Neutrophil (primary cell): ENCODE measurements around the gene MAGEB17.
"Not testable (repeated sequence)": the region's sequence is repeated elsewhere in the genome, so short reads cannot be mapped to it uniquely, and the experiment has no call there.

Experiments
- H3K27ac ChIP-seq: fragments of 200-600 bp; sonication (generic); 2 replicates; pipeline ENCODE4 v1.5.1; 2016; ENCODE audit warnings: mild to moderate bottlenecking, moderate library complexity
- H3K27me3 ChIP-seq: fragments of 200-600 bp; sonication (generic); 2 replicates; pipeline ENCODE4 v1.6.0; 2016; ENCODE audit warnings: mild to moderate bottlenecking
- H3K36me3 ChIP-seq: fragments of 200-600 bp; sonication (generic); 2 replicates; pipeline ENCODE4 v1.5.1; 2017
- H3K4me1 ChIP-seq, 2 experiments: fragments of 200-600 bp in 1 of 2; sonication (generic) in 1 of 2; 1 replicate in 1 of 2; 2 replicates in 1 of 2; pipeline versions ENCODE4 v1.5.1 to v1.6.1; 2013 to 2016; ENCODE audit warnings: low read depth in 1 of 2, low read length in 1 of 2, mild to moderate bottlenecking in 1 of 2, moderate library complexity in 1 of 2; ENCODE audit not compliant: control insufficient read depth in 1 of 2, insufficient read depth in 1 of 2
- H3K4me3 ChIP-seq, 2 experiments: fragments of 200-600 bp in 1 of 2; sonication (generic) in 1 of 2; 1 replicate in 1 of 2; 2 replicates in 1 of 2; pipeline ENCODE4 v1.5.1; 2013 to 2016; ENCODE audit warnings: low read depth in 1 of 2, low read length in 1 of 2, mild to moderate bottlenecking in 1 of 2, moderate library complexity in 1 of 2
- H3K9me3 ChIP-seq: fragments of 200-600 bp; sonication (generic); 2 replicates; pipeline ENCODE4 v1.5.1; 2016
- TF ChIP-seq, protein P1 (sequence below): fragments of 200-600 bp; sonication (generic); IDR thresholded peaks from 2 replicates; pipeline ENCODE4 v1.5.1; 2016; ENCODE audit warnings: antibody characterized with exemption

MAGEB17 gene

GRCh38 chrX:16160729-16161128, 6.6 kb upstream of the MAGEB17 start:
- H3K4me3 ChIP-seq, result no peak overlapping the region
- no peak overlapping the region for H3K27ac ChIP-seq
- no peaks in the 10 kb centered on the region for H3K36me3 ChIP-seq
- TF ChIP-seq, protein P1, sequence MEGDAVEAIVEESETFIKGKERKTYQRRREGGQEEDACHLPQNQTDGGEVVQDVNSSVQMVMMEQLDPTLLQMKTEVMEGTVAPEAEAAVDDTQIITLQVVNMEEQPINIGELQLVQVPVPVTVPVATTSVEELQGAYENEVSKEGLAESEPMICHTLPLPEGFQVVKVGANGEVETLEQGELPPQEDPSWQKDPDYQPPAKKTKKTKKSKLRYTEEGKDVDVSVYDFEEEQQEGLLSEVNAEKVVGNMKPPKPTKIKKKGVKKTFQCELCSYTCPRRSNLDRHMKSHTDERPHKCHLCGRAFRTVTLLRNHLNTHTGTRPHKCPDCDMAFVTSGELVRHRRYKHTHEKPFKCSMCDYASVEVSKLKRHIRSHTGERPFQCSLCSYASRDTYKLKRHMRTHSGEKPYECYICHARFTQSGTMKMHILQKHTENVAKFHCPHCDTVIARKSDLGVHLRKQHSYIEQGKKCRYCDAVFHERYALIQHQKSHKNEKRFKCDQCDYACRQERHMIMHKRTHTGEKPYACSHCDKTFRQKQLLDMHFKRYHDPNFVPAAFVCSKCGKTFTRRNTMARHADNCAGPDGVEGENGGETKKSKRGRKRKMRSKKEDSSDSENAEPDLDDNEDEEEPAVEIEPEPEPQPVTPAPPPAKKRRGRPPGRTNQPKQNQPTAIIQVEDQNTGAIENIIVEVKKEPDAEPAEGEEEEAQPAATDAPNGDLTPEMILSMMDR, result no peak
- H3K4me1 ChIP-seq, result no peaks in the 10 kb centered on the region
- H3K27me3 ChIP-seq, result no peaks in the 10 kb centered on the region
- no peaks in the 10 kb centered on the region for H3K9me3 ChIP-seq

GRCh38 chrX:16161173-16161572, 6.1 kb upstream of the MAGEB17 start:
- not testable (repeated sequence) for H3K27ac ChIP-seq, H3K4me1 ChIP-seq, H3K4me3 ChIP-seq, H3K9me3 ChIP-seq, H3K27me3 ChIP-seq, H3K36me3 ChIP-seq

DNA sequence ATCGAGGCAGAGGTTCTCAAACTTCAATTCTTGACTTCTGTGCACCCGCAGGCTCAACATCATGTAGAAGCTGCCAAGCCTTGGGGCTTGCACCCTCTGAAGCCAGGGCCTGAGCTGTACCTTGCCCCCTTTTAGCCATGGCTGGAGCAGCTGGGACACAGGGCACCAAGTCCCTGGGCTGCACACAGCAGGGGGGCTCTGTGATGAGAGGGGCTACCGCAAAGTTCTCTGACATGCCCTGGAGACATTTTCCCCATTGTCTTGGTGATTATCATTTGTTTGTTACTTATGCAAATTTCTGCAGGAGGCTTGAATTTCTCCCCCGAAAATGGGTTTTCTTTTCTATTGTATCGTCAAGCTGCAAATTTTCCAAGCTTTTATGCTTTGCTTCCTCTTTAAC, 4.9 kb upstream of the MAGEB17 start:
- Histone ChIP-seq H3K9me3 (no peaks in the 10 kb centered on the region), H3K4me1 (no peaks in the 10 kb centered on the region), H3K27me3 (no peaks in the 10 kb centered on the region), H3K4me3 (no peak overlapping the region), H3K36me3 (no peaks in the 10 kb centered on the region), H3K27ac (no peak overlapping the region)
- TF ChIP-seq, protein P1, result no peak

GRCh38 chrX:16164748-16165147, 2.5 kb upstream of the MAGEB17 start:
- H3K4me1 ChIP-seq, result no peaks in the 10 kb centered on the region
- H3K27ac ChIP-seq, result no peak overlapping the region
- no peaks in the 10 kb centered on the region for H3K27me3 ChIP-seq
- TF ChIP-seq, protein P1, result no peak
- H3K4me3 ChIP-seq, result no peak overlapping the region
- H3K36me3 ChIP-seq, result no peaks in the 10 kb centered on the region
- H3K9me3 ChIP-seq, result no peaks in the 10 kb centered on the region

GRCh38 chrX:16171039-16171438, 3.8 kb downstream of the MAGEB17 start:
- TF ChIP-seq, protein P1, result no peak
- Histone ChIP-seq H3K4me3 (no peak overlapping the region), H3K4me1 (no peaks in the 10 kb centered on the region), H3K9me3 (no peaks in the 10 kb centered on the region), H3K36me3 (no peaks in the 10 kb centered on the region), H3K27ac (no peak overlapping the region), H3K27me3 (no peaks in the 10 kb centered on the region)

DNA sequence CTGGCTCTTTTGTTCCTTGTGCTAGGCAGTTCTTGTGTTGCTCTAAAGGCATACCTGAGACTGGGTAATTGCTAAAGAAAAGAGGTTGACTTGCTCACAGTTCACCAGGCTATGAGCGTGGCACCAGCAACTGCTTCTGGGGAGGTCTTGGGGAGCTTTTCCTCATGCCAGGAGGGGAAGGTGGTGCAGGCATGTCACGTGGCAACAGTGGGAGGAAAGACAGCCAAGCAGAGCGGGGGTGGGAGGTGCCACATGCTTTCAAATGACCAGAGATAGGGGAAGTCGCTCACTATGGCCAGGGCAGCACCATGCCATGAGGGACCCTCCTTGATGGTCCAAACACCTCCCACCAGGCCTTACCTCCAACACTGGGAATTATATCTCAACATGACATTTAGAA, 4.7 kb downstream of the MAGEB17 start:
- Histone ChIP-seq H3K27ac (no peak overlapping the region), H3K36me3 (no peaks in the 10 kb centered on the region), H3K4me1 (no peaks in the 10 kb centered on the region), H3K27me3 (no peaks in the 10 kb centered on the region), H3K4me3 (no peak overlapping the region), H3K9me3 (no peaks in the 10 kb centered on the region)
- TF ChIP-seq, protein P1, result no peak
